Measurements from ENCODE around the gene STAT1.

The STAT1 gene

GRCh38 chr2:190994148-190994547, 19.8 kb downstream of the STAT1 start:
- peaks cover 53 to 55% of the 10 kb centered on the region in 2 donors for H3K36me3 ChIP-seq (ENCODE audit: control insufficient read depth in 2 of 2, insufficient read depth in 2 of 2, low read length in 2 of 2)

GRCh38 chr2:190993292-190993643, 20.7 kb downstream of the STAT1 start:
- no peaks in the 10 kb centered on the region for H3K27me3 ChIP-seq (ENCODE audit: control insufficient read depth in 1 of 2, insufficient read depth in 2 of 2, low read length in 2 of 2)
- no peaks in the 10 kb centered on the region for H3K9me3 ChIP-seq (ENCODE audit: control insufficient read depth in 2 of 2, low read length in 2 of 2)
- H3K9ac ChIP-seq (ENCODE audit: low read length in 2 of 2) = no peak overlapping the region
- H3K36me3 ChIP-seq (ENCODE audit: control insufficient read depth in 2 of 2, insufficient read depth in 2 of 2, low read length in 2 of 2) = peaks cover 56 to 57% of the 10 kb centered on the region in 2 donors
- no peak overlapping the region for H3K27ac ChIP-seq (ENCODE audit: low read length)
- peaks cover 7% of the 10 kb centered on the region for H3K4me1 ChIP-seq (ENCODE audit: control insufficient read depth, insufficient read depth, low read length)
- H3K4me3 ChIP-seq (ENCODE audit: low read length in 2 of 2) = no peak overlapping the region

More at GRCh38 chr2:190994148-190994547, 19.8 kb downstream of the STAT1 start:
- Histone ChIP-seq H3K27me3 (ENCODE audit: control insufficient read depth in 1 of 2, insufficient read depth in 2 of 2, low read length in 2 of 2) (no peaks in the 10 kb centered on the region), H3K4me1 (ENCODE audit: control insufficient read depth, insufficient read depth, low read length) (peaks cover 7% of the 10 kb centered on the region), H3K9me3 (ENCODE audit: control insufficient read depth in 2 of 2, low read length in 2 of 2) (no peaks in the 10 kb centered on the region), H3K9ac (ENCODE audit: low read length in 2 of 2) (no peak overlapping the region), H3K4me3 (ENCODE audit: low read length in 2 of 2) (no peak overlapping the region), H3K27ac (ENCODE audit: low read length) (no peak overlapping the region)

GRCh38 chr2:190990132-190990531, 23.8 kb downstream of the STAT1 start:
- Histone ChIP-seq H3K27ac (ENCODE audit: low read length) (no peak overlapping the region), H3K4me1 (ENCODE audit: control insufficient read depth, insufficient read depth, low read length) (no peaks in the 10 kb centered on the region), H3K36me3 (ENCODE audit: control insufficient read depth in 2 of 2, insufficient read depth in 2 of 2, low read length in 2 of 2) (peaks cover 58 to 66% of the 10 kb centered on the region in 2 donors), H3K9ac (ENCODE audit: low read length in 2 of 2) (no peak overlapping the region), H3K4me3 (ENCODE audit: low read length in 2 of 2) (no peak overlapping the region), H3K27me3 (ENCODE audit: control insufficient read depth in 1 of 2, insufficient read depth in 2 of 2, low read length in 2 of 2) (no peaks in the 10 kb centered on the region), H3K9me3 (ENCODE audit: control insufficient read depth in 2 of 2, low read length in 2 of 2) (no peaks in the 10 kb centered on the region)

GRCh38 chr2:190988910-190989309, 25.1 kb downstream of the STAT1 start:
- Histone ChIP-seq H3K27ac (ENCODE audit: low read length) (no peak overlapping the region), H3K27me3 (ENCODE audit: control insufficient read depth in 1 of 2, insufficient read depth in 2 of 2, low read length in 2 of 2) (no peaks in the 10 kb centered on the region)

GRCh38 chr2:190987938-190988337, 26.0 kb downstream of the STAT1 start:
- Histone ChIP-seq H3K27me3 (ENCODE audit: control insufficient read depth in 1 of 2, insufficient read depth in 2 of 2, low read length in 2 of 2) (no peaks in the 10 kb centered on the region), H3K4me3 (ENCODE audit: low read length in 2 of 2) (no peak overlapping the region), H3K4me1 (ENCODE audit: control insufficient read depth, insufficient read depth, low read length) (no peaks in the 10 kb centered on the region), H3K9me3 (ENCODE audit: control insufficient read depth in 2 of 2, low read length in 2 of 2) (no peaks in the 10 kb centered on the region), H3K9ac (ENCODE audit: low read length in 2 of 2) (no peak overlapping the region), H3K36me3 (ENCODE audit: control insufficient read depth in 2 of 2, insufficient read depth in 2 of 2, low read length in 2 of 2) (peaks cover 54 to 66% of the 10 kb centered on the region in 2 donors), H3K27ac (ENCODE audit: low read length) (no peak overlapping the region)

More at GRCh38 chr2:190988910-190989309, 25.1 kb downstream of the STAT1 start:
- Histone ChIP-seq H3K4me1 (ENCODE audit: control insufficient read depth, insufficient read depth, low read length) (no peaks in the 10 kb centered on the region), H3K9me3 (ENCODE audit: control insufficient read depth in 2 of 2, low read length in 2 of 2) (no peaks in the 10 kb centered on the region), H3K9ac (ENCODE audit: low read length in 2 of 2) (no peak overlapping the region), H3K4me3 (ENCODE audit: low read length in 2 of 2) (no peak overlapping the region), H3K36me3 (ENCODE audit: control insufficient read depth in 2 of 2, insufficient read depth in 2 of 2, low read length in 2 of 2) (peaks cover 59 to 67% of the 10 kb centered on the region in 2 donors)

GRCh38 chr2:190987116-190987515, 26.9 kb downstream of the STAT1 start:
- Histone ChIP-seq H3K27ac (ENCODE audit: low read length) (no peak overlapping the region), H3K9me3 (ENCODE audit: control insufficient read depth in 2 of 2, low read length in 2 of 2) (no peaks in the 10 kb centered on the region), H3K4me3 (ENCODE audit: low read length in 2 of 2) (no peak overlapping the region)

GRCh38 chr2:190986221-190986953, 27.6 kb downstream of the STAT1 start:
- Histone ChIP-seq H3K27ac (ENCODE audit: low read length) (no peak overlapping the region), H3K9ac (ENCODE audit: low read length in 2 of 2) (no peak overlapping the region), H3K9me3 (ENCODE audit: control insufficient read depth in 2 of 2, low read length in 2 of 2) (no peaks in the 10 kb centered on the region), H3K27me3 (ENCODE audit: control insufficient read depth in 1 of 2, insufficient read depth in 2 of 2, low read length in 2 of 2) (no peaks in the 10 kb centered on the region), H3K36me3 (ENCODE audit: control insufficient read depth in 2 of 2, insufficient read depth in 2 of 2, low read length in 2 of 2) (peaks cover 67 to 70% of the 10 kb centered on the region in 2 donors), H3K4me3 (ENCODE audit: low read length in 2 of 2) (no peak overlapping the region), H3K4me1 (ENCODE audit: control insufficient read depth, insufficient read depth, low read length) (no peaks in the 10 kb centered on the region)

More at GRCh38 chr2:190987116-190987515, 26.9 kb downstream of the STAT1 start:
- no peak overlapping the region for H3K9ac ChIP-seq (ENCODE audit: low read length in 2 of 2)
- no peaks in the 10 kb centered on the region for H3K27me3 ChIP-seq (ENCODE audit: control insufficient read depth in 1 of 2, insufficient read depth in 2 of 2, low read length in 2 of 2)
- H3K4me1 ChIP-seq (ENCODE audit: control insufficient read depth, insufficient read depth, low read length) = no peaks in the 10 kb centered on the region
- peaks cover 62 to 67% of the 10 kb centered on the region in 2 donors for H3K36me3 ChIP-seq (ENCODE audit: control insufficient read depth in 2 of 2, insufficient read depth in 2 of 2, low read length in 2 of 2)

- Histone ChIP-seq H3K4me3 (ENCODE audit: low read length in 2 of 2) (no peak overlapping the region), H3K27ac (ENCODE audit: low read length) (no peak overlapping the region), H3K36me3 (ENCODE audit: control insufficient read depth in 2 of 2, insufficient read depth in 2 of 2, low read length in 2 of 2) (peaks cover 65 to 76% of the 10 kb centered on the region in 2 donors), H3K27me3 (ENCODE audit: control insufficient read depth in 1 of 2, insufficient read depth in 2 of 2, low read length in 2 of 2) (no peaks in the 10 kb centered on the region), H3K4me1 (ENCODE audit: control insufficient read depth, insufficient read depth, low read length) (no peaks in the 10 kb centered on the region), H3K9ac (ENCODE audit: low read length in 2 of 2) (no peak overlapping the region), H3K9me3 (ENCODE audit: control insufficient read depth in 2 of 2, low read length in 2 of 2) (no peaks in the 10 kb centered on the region)
Measured at GRCh38 chr2:190984595-190984994, 29.4 kb downstream of the STAT1 start.

GRCh38 chr2:190982262-190983034, 31.5 kb downstream of the STAT1 start:
- Histone ChIP-seq H3K27ac (ENCODE audit: low read length) (no peak overlapping the region), H3K27me3 (ENCODE audit: control insufficient read depth in 1 of 2, insufficient read depth in 2 of 2, low read length in 2 of 2) (no peaks in the 10 kb centered on the region), H3K4me3 (ENCODE audit: low read length in 2 of 2) (no peak overlapping the region), H3K4me1 (ENCODE audit: control insufficient read depth, insufficient read depth, low read length) (no peaks in the 10 kb centered on the region), H3K9ac (ENCODE audit: low read length in 2 of 2) (no peak overlapping the region), H3K36me3 (ENCODE audit: control insufficient read depth in 2 of 2, insufficient read depth in 2 of 2, low read length in 2 of 2) (peaks cover 69 to 79% of the 10 kb centered on the region in 2 donors), H3K9me3 (ENCODE audit: control insufficient read depth in 2 of 2, low read length in 2 of 2) (no peaks in the 10 kb centered on the region)

GRCh38 chr2:190981733-190982132, 32.2 kb downstream of the STAT1 start:
- Histone ChIP-seq H3K4me3 (ENCODE audit: low read length in 2 of 2) (no peak overlapping the region), H3K4me1 (ENCODE audit: control insufficient read depth, insufficient read depth, low read length) (no peaks in the 10 kb centered on the region), H3K27me3 (ENCODE audit: control insufficient read depth in 1 of 2, insufficient read depth in 2 of 2, low read length in 2 of 2) (no peaks in the 10 kb centered on the region), H3K9ac (ENCODE audit: low read length in 2 of 2) (no peak overlapping the region), H3K27ac (ENCODE audit: low read length) (no peak overlapping the region), H3K36me3 (ENCODE audit: control insufficient read depth in 2 of 2, insufficient read depth in 2 of 2, low read length in 2 of 2) (peaks cover 67 to 77% of the 10 kb centered on the region in 2 donors), H3K9me3 (ENCODE audit: control insufficient read depth in 2 of 2, low read length in 2 of 2) (no peaks in the 10 kb centered on the region)

GRCh38 chr2:190981333-190981732, 32.6 kb downstream of the STAT1 start:
- no peaks in the 10 kb centered on the region for H3K4me1 ChIP-seq (ENCODE audit: control insufficient read depth, insufficient read depth, low read length)
- H3K9ac ChIP-seq (ENCODE audit: low read length in 2 of 2) = no peak overlapping the region
- no peaks in the 10 kb centered on the region for H3K9me3 ChIP-seq (ENCODE audit: control insufficient read depth in 2 of 2, low read length in 2 of 2)
- no peak overlapping the region for H3K4me3 ChIP-seq (ENCODE audit: low read length in 2 of 2)
- peaks cover 71 to 73% of the 10 kb centered on the region in 2 donors for H3K36me3 ChIP-seq (ENCODE audit: control insufficient read depth in 2 of 2, insufficient read depth in 2 of 2, low read length in 2 of 2)
- H3K27ac ChIP-seq (ENCODE audit: low read length) = no peak overlapping the region
- H3K27me3 ChIP-seq (ENCODE audit: control insufficient read depth in 1 of 2, insufficient read depth in 2 of 2, low read length in 2 of 2) = no peaks in the 10 kb centered on the region

All from stomach smooth muscle (tissue), 2 donors.